Sigmoid colon (tissue), 7 donors: ENCODE results near the gene RNF208. TPM values are rescaled to one million over a fixed set of nuclear protein-coding genes. Genes with fewer than 3 reads are reported as not detected.

ENCODE experiments used
- DNase-seq: peaks from one replicate; pipeline ENCODE4 v3.0.0-alpha.2; 2019
- H3K27ac ChIP-seq, 4 donors: fragments of 200-600 bp; sonication (generic); one replicate each; pipeline ENCODE4 v1.5.1; 2016 to 2019; ENCODE audit warnings: mild to moderate bottlenecking in 1 of 4
- H3K27me3 ChIP-seq, 3 donors: fragments of 200-600 bp; sonication (generic); one replicate each; pipeline ENCODE4 v1.5.1; 2019; ENCODE audit warnings: mild to moderate bottlenecking in 1 of 3
- H3K36me3 ChIP-seq, 4 donors: fragments of 200-600 bp; sonication (generic); one replicate each; pipeline ENCODE4 v1.5.1; 2016 to 2019
- H3K4me1 ChIP-seq, 4 donors: fragments of 200-600 bp; sonication (generic); one replicate each; pipeline ENCODE4 v1.5.1; 2017 to 2019
- H3K4me3 ChIP-seq, 4 donors: fragments of 200-600 bp; sonication (generic); one replicate each; pipeline ENCODE4 v1.5.1; 2017 to 2019; ENCODE audit warnings: mild to moderate bottlenecking in 2 of 4, moderate library complexity in 1 of 4
- H3K9me3 ChIP-seq, 4 donors: fragments of 200-600 bp in 3 of 4; sonication (generic) in 3 of 4; one replicate each; pipeline versions ENCODE4 v1.5.1 to v1.6.1; 2013 to 2019
- CTCF ChIP-seq, 4 experiments: fragments of 450-650 bp in 3 of 4; fragments of 200-600 bp in 1 of 4; IDR thresholded peaks; one replicate each; pipeline ENCODE4 v1.5.1; 2016 to 2019; ENCODE audit warnings: antibody characterized with exemption in 4 of 4, mild to moderate bottlenecking in 3 of 4, moderate library complexity in 2 of 4
- EP300 ChIP-seq, 4 donors: sonication (generic); formaldehyde crosslinking; IDR thresholded peaks; one replicate each; pipeline ENCODE4 v1.6.1; 2017; ENCODE audit warnings: antibody characterized with exemption in 4 of 4
- POLR2A ChIP-seq, 2 donors: fragments of 450-650 bp; IDR thresholded peaks; one replicate each; pipeline ENCODE4 v1.6.1; 2016; ENCODE audit warnings: antibody characterized with exemption in 2 of 2, mild to moderate bottlenecking in 2 of 2, moderate library complexity in 2 of 2
- POLR2AphosphoS5 ChIP-seq, 4 donors: sonication (generic); formaldehyde crosslinking; IDR thresholded peaks; one replicate each; pipeline ENCODE4 v1.6.1; 2017; ENCODE audit warnings: antibody characterized with exemption in 4 of 4
- whole genome bisulfite sequencing, 2 donors: extraction: QIAGEN DNeasy Blood & Tissue Kit; methylation state at CpG; one replicate each; pipeline ENCODE4 v1.1.7; 2013; 5-methylcytosine and 5-hydroxymethylcytosine counted together
- intact Hi-C: fragments of 100-400 bp; cut with DNase I; formaldehyde crosslinking; loops from one replicate; pipeline ENCODE4 v1.15.1; 2023
- polyA plus RNA-seq, 3 donors: library from polyadenylated mRNA; stranded (reverse); fragments of 200-250 nt; gene quantifications; one replicate each; pipeline ENCODE4 v1.2.3, GENCODE V29; 2013
- total RNA-seq, 4 donors: library from RNA; depleted of rRNA; stranded (reverse); fragments of >200 nt; gene quantifications; one replicate each; pipeline ENCODE4 v1.1.0, GENCODE V29; 2016
- donor health status: healthy with polysubstance abuse.
- donor health status: Bipolar disorder and iron deficiency.
- donor health status: healthy.

The RNF208 gene
- total and polyA plus RNA-seq, 7 donors: 0.54 to 8.8 (median 3.4) TPM; not detected in 1

GRCh38 chr9:137186385-137186784, 35.7 kb downstream of the RNF208 start:
- Histone ChIP-seq H3K27me3 (no peaks in the 10 kb centered on the region), H3K4me1 (peaks cover 0 to 47% (median 45%) of the 10 kb centered on the region in 4 donors), H3K4me3 (peak overlapping the region in 1 of 4 donors; percentile 96), H3K27ac (no peak overlapping the region), H3K36me3 (peaks cover 32 to 72% (median 45%) of the 10 kb centered on the region in 4 donors), H3K9me3 (no peaks in the 10 kb centered on the region)
- DNase-seq: no peak
- TF ChIP-seq CTCF (IDR thresholded peaks at IDR 0.05) (no peak), EP300 (IDR thresholded peaks at IDR 0.05) (no peak), POLR2A (IDR thresholded peaks at IDR 0.05) (no peak), POLR2AphosphoS5 (IDR thresholded peaks at IDR 0.05) (no peak)
- WGBS, 2 donors: 30 to 79% methylated on average over 6 of the region's 6 CpGs
- intact Hi-C loops: loop anchor here (5.0 kb wide), 3 partner anchors 36 to 59 kb away; partner anchors contain the start of gene RNF208

GRCh38 chr9:137185921-137186320, 36.1 kb downstream of the RNF208 start:
- Histone ChIP-seq H3K27me3 (no peaks in the 10 kb centered on the region), H3K4me3 (no peak overlapping the region), H3K9me3 (no peaks in the 10 kb centered on the region), H3K36me3 (peaks cover 36 to 72% (median 47%) of the 10 kb centered on the region in 4 donors), H3K27ac (no peak overlapping the region), H3K4me1 (peaks cover 0 to 45% (median 44%) of the 10 kb centered on the region in 4 donors)
- 92 to 96% methylated on average over 19 of the region's 19 CpGs for WGBS, 2 donors
- TF ChIP-seq POLR2AphosphoS5 (IDR thresholded peaks at IDR 0.05): no peak
- no peak for TF ChIP-seq EP300 (IDR thresholded peaks at IDR 0.05)
- no peak for TF ChIP-seq CTCF (IDR thresholded peaks at IDR 0.05)
- no peak for TF ChIP-seq POLR2A (IDR thresholded peaks at IDR 0.05)
- DNase-seq: no peak
- intact Hi-C loops: loop anchor here (5.0 kb wide), 3 partner anchors 36 to 59 kb away; partner anchors contain the start of gene RNF208

- Histone ChIP-seq H3K4me3 (no peak overlapping the region), H3K27me3 (no peaks in the 10 kb centered on the region), H3K36me3 (peaks cover 45 to 72% (median 51%) of the 10 kb centered on the region in 4 donors), H3K27ac (no peak overlapping the region), H3K9me3 (no peaks in the 10 kb centered on the region), H3K4me1 (peaks cover 0 to 37% (median 36%) of the 10 kb centered on the region in 4 donors)
- intact Hi-C loops: loop anchor here (5.0 kb wide), 3 partner anchors 37 to 58 kb away; partner anchors contain the start of gene RNF208
- no peak for DNase-seq
- no peak for TF ChIP-seq POLR2AphosphoS5 (IDR thresholded peaks at IDR 0.05)
- no peak for TF ChIP-seq CTCF (IDR thresholded peaks at IDR 0.05)
- no peak for TF ChIP-seq EP300 (IDR thresholded peaks at IDR 0.05)
- no peak for TF ChIP-seq POLR2A (IDR thresholded peaks at IDR 0.05)
- 94 to 95% methylated on average over 48 of the region's 48 CpGs for WGBS, 2 donors
Measured at GRCh38 chr9:137184881-137185660, 37.0 kb downstream of the RNF208 start.

- TF ChIP-seq POLR2A (IDR thresholded peaks at IDR 0.05): no peak
- no peak for TF ChIP-seq POLR2AphosphoS5 (IDR thresholded peaks at IDR 0.05)
- TF ChIP-seq EP300 (IDR thresholded peaks at IDR 0.05): no peak
- no peak for TF ChIP-seq CTCF (IDR thresholded peaks at IDR 0.05)
- WGBS, 2 donors: 95% methylated on average over 27 of the region's 27 CpGs
- peaks cover 52 to 78% (median 57%) of the 10 kb centered on the region in 4 donors for H3K36me3 ChIP-seq
- H3K27me3 ChIP-seq: no peaks in the 10 kb centered on the region
- no peaks in the 10 kb centered on the region for H3K9me3 ChIP-seq
- H3K4me3 ChIP-seq: no peak overlapping the region
- H3K4me1 ChIP-seq: peaks cover 0 to 27% (median 26%) of the 10 kb centered on the region in 4 donors
- intact Hi-C loops: no loop called here
- H3K27ac ChIP-seq: no peak overlapping the region
- no peak for DNase-seq
Measured at GRCh38 chr9:137183980-137184595, 38.0 kb downstream of the RNF208 start.
